Stimulated activated CD4-positive, alpha-beta T cell treated with anti-CD3 and anti-CD28 coated beads, Interleukin-4, amount 100 ng/mL, for 4 hours (primary cell): ENCODE results near the gene FAM110A.
"Not testable (repeated sequence)": the region's sequence is repeated elsewhere in the genome, so short reads cannot be mapped to it uniquely, and the experiment has no call there.

Experiments
- DNase-seq, 2 experiments: peaks; one replicate each; pipeline ENCODE4 v3.0.0-alpha.2; 2020

Gene FAM110A

GRCh38 chr20:833450-834150 lies at the start of gene FAM110A:
Gene FAM110A (plus strand): TSS chr20:833715. CDS start chr20:844805, 11,090 bp downstream.
- peak; percentile 92 to 95 for DNase-seq

- no peak for DNase-seq
Observed at GRCh38 chr20:787825-788224, 45.7 kb upstream of the FAM110A start.

DNA sequence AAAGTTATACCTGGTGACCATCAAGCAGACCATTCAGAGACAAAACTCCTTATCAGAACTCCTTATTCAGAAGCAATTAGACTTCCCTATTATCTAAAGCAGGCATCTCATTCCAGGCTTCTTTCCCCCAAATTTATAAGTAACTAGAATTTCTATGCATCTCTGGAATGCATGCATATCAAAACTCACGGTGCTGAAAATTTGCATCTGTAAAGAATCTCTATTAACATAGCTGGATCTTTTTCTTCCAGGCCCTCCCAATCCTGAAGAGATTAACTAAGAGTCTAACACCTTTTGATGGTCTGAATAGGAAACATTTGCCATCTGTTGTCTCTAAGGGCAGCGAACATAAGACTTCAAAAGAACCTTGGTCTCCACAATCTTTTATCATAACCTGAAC lies 42.5 kb upstream of the FAM110A start:
- no peak for DNase-seq

DNA sequence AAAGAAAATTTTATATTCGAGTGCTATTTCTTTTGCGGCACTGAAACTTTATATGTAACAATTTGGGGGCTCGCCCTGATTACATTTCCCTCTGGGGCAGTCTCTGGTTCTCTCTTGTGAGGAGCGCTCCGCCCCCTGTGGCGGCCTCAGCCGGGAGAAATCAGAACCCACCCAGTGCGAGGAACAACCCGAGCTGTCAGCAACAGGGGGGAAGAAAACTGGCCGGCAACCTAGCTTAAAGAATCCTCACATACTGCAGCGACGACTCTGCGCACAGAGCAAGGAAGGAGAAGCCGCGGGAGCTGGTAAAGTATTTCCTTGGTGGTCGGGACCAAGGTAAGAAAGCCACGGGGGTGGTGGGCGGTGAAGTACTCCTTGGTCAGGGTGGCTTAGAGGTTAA lies 41.3 kb upstream of the FAM110A start:
- DNase-seq: no peak

DNA sequence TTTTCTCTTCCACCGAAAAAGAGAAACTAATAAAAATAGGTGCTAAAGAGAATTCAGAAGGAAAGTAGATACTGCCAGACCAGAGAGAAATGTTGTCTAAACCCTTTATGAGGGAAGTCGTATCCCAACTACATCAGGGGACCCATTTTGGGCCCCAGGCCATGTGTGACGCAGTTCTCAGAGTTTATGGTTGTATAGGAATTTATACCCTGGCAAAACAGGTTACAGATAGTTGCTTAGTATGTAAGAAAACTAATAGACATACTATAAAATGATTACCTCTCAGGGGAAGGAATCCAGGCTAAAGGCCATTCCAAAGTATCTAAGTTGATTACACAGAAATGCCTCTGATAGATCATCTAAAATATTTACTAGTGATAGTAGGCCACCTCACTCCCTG lies 36.6 kb upstream of the FAM110A start:
- DNase-seq: no peak

- not testable (repeated sequence) for DNase-seq
Observed at GRCh38 chr20:798746-799145, 34.8 kb upstream of the FAM110A start.

DNA sequence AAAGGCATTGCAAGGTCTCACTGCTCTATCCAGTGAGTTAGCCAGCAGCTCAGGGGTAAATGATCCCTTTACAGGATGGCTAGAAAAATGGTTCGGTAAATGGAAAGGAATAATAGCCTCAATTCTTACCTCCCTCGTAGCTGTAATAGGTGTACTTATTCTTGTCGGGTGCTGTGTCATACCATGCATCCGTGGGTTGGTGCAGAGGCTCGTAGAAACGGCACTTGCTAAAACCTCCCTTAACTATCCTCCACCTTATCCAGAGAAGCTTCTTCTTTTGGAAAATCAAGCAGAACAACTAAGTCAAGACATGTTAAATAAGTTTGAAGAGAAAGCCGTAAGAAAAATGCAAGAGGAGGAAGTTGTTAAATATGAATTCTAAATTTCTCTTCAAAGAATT lies 33.5 kb upstream of the FAM110A start:
- DNase-seq: not testable (repeated sequence)

DNA sequence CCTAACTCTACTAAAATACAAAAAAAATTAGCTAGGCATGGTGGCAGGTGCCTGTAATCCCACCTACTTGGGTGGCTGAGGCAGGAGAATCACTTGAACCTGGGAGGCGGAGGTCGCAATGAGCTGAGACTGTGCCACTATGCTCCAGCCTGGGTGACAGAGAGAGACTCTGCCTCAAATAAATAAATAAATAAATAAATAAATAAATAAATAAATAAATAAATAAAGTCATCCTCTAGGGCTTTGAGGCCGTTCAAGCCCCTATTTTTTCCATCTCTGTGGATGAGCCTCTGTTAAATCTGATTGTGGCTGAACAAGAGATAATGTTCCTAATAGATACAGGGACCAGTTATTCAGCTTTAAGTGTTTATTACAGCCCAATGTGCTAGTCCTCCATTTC lies 31.8 kb upstream of the FAM110A start:
- DNase-seq: no peak

DNA sequence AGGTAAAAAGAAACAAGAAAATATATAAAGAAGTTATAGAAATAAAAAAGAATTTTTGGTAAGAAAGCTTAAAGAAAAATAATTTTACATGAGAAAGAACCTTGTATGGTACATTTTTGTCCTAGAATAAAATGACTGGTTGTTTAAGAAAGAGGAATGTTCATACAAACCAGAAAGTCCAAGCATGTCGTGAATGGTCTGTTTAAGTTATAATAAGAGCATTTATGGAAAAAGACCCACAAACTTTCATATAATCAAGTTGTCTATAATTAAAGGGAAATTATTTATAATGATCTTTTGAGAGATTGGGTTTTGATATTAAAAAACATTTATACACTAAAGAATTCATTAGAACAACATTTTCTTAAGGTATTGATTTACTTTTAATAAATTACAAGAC lies 27.8 kb upstream of the FAM110A start:
- DNase-seq: no peak

DNA sequence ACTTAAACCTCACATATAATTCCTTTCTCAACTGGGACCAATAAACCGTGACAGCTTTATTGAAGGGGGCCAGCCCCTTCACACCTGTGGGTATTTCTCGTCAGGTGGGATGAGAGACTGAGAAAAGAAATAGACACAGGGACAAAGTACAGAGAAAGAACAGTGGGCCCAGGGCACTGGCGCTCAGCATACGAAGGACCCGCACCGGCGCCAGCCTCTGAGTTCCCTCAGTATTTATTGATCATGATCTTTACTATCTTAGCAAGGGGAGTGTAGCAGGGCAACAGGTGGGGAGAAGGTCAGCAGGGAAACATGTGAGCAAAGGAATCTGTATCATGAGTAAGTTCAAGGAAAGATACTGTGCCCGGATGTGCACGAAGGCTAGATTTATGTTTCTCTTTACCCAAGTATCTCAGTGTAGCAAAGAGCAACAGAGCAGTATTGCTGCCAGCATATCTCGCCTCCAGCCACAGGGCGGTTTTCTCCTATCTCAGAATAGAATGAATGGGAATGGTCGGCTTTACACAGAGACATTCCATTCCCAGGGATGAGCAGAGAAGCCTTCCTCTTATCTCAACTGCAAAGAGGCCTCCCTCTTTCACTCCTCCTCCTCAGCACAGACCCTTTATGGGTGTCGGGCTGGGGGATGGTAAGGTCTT lies 21.6 kb upstream of the FAM110A start:
- DNase-seq: not testable (repeated sequence)

GRCh38 chr20:812435-812814 lies 21.1 kb upstream of the FAM110A start:
- not testable (repeated sequence) for DNase-seq

GRCh38 chr20:813390-813789 lies 20.1 kb upstream of the FAM110A start:
- no peak for DNase-seq

DNA sequence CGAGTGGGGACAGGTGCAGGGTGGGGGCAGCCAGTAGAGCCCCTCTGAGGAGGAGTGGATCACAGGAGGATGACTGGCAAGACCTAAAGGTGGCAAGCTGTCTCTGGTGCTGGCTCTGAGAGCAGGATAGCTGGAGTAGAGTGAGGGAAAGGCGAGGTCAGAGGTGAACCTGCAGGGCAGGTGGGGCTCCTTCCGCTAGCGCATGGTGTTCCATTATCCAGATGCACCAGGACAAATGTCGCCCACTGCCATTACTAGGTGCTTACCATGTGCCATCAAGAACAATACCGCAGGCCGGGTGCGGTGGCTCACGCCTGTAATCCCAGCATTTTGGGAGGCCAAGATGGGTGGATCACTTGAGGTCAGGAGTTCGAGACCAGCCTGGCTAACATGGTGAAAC lies 18.3 kb upstream of the FAM110A start:
- no peak for DNase-seq

GRCh38 chr20:815914-816606 lies 17.5 kb upstream of the FAM110A start:
- DNase-seq: peak; percentile 58

DNA sequence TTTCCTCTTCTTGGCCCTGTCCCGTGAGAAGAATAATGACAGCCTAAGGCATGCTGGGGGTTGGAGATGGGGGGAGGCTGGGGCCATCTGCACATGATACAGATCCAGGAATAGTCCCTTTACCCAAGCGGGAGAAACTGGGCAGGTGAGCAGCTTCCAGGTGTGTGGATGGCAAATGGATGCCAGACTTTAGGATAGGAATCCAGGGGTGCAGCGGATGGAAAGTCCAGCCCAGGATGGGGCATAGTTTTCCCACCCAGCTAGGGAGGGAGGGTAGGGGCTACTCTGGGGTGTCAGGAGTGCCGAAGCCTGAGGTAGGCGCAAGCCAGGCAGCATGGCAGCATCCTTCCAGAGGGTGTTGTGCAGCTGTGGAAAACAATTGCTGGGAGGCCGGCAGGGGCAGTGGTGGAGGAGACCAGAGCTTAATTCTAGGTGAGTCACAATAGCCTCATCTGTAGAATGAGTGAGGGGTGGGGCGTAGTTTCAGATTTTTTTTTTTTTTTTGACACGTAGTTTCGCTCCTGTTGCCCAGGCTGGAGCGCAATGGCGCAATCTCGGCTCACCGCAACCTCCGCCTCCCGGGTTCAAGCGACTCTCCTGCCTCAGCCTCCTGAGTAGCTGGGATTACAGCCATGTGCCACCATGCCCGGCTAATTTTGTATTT lies 15.4 kb upstream of the FAM110A start:
- DNase-seq: no peak

GRCh38 chr20:819680-820322 lies 13.7 kb upstream of the FAM110A start:
- no peak for DNase-seq

GRCh38 chr20:820323-820953 lies 13.1 kb upstream of the FAM110A start:
- no peak for DNase-seq

GRCh38 chr20:821046-821730 lies 12.3 kb upstream of the FAM110A start:
- DNase-seq: no peak

DNA sequence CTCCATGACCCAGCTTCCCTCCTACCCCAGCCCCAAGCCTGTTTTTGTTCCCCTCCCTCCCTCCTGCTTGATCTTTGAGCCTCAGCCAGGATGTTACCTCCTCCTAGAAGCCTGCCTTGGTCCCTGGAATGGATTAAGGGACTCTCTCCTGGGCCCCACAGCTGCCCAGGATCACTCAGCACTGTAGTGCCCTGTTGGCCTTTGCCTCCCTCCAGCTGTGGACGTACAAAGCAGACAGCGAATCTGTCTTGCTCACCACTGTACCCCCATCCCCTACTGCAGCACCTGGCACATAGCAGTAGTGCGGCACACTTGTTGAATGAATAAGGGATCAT lies 11.8 kb upstream of the FAM110A start:
- no peak for DNase-seq

DNA sequence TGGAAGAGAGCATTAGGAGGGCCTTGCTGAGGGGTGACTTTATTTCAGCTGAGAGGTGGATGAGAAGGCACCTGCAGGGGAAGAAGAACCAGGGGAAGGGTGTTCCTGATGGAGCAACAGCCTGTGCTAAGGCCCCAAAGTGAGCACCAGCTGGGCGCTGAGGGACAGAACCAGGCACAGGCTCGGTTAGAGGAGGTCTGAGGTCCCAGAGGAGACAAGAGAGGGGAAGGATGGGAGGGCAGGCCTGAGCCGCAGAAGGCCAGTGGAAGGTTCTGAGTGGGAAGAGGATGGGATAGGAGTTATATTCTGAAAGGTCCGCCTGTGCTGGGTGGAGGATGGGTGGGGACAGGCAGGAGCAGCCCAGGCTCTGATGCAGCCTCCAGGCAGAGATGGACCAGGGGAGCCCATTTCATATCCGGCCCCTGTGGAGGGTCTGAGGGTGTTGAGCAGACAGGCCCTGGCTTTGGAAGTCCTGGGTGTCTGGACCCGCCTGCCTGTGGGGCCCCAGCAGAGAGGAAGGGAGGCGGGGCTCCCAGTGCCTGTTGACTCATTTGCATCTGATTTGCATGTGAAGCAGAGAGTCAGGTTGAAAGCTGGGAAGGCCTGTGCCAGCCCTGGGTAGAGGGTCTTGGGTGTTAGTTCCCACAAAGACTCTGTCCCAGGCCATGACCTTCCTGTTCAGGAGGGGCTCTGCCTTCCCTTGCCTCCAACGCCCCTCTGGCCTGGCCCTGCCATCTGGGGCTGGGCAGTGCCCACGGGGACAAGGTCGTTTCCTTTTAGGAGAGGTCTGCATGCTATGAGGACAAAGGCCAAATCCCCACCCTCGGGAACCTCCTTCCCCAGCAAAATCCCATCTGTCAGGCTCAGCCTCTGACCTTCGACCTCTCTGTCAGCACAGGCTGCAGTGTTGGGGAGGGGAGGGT lies 10.6 kb upstream of the FAM110A start:
- no peak for DNase-seq

GRCh38 chr20:823574-823902 lies 10.0 kb upstream of the FAM110A start:
- no peak for DNase-seq
